Astrocyte (in vitro differentiated cells and primary cell): ENCODE data around the gene CYB5R2. TPM values are rescaled to one million over a fixed set of nuclear protein-coding genes. Genes with fewer than 3 reads are reported as not detected.

Experiments used
- DNase-seq: peaks from one replicate; pipeline ENCODE4 v3.0.0-alpha.2; 2010; ENCODE audit warnings: low read depth
- FAIRE-seq: peaks from 2 replicates; lab custom pipeline; 2011; peaks lifted over from hg19 to GRCh38; lab: Jason Lieb, UNC
- H2AFZ ChIP-seq: 2 replicates; pipeline ENCODE4 v1.6.0; 2012; ENCODE audit warnings: low read depth, low read length, inconsistent platforms
- H3K27ac ChIP-seq: 2 replicates; pipeline ENCODE4 v1.5.1; 2011; ENCODE audit warnings: low read depth, low read length, inconsistent platforms
- H3K27me3 ChIP-seq: 2 replicates; pipeline ENCODE4 v1.6.0; 2011; ENCODE audit warnings: low read length, inconsistent platforms; ENCODE audit not compliant: insufficient read depth
- H3K36me3 ChIP-seq: 2 replicates; pipeline ENCODE4 v1.5.1; 2011; ENCODE audit warnings: low read length, inconsistent platforms; ENCODE audit not compliant: insufficient read depth
- H3K4me1 ChIP-seq: 2 replicates; pipeline ENCODE4 v1.5.1; 2011; ENCODE audit warnings: low read length, inconsistent platforms; ENCODE audit not compliant: insufficient read depth
- H3K4me2 ChIP-seq: 2 replicates; pipeline ENCODE4 v1.6.0; 2012; ENCODE audit warnings: low read length, inconsistent platforms
- H3K4me3 ChIP-seq: 2 replicates; pipeline ENCODE4 v1.5.1; 2011; ENCODE audit warnings: low read depth, mild to moderate bottlenecking, low read length, inconsistent platforms; ENCODE audit not compliant: insufficient read depth
- H3K79me2 ChIP-seq: 2 replicates; pipeline ENCODE4 v1.6.0; 2012; ENCODE audit warnings: mild to moderate bottlenecking, low read length, inconsistent platforms; ENCODE audit not compliant: insufficient read depth
- H3K9ac ChIP-seq: 2 replicates; pipeline ENCODE4 v1.6.0; 2012; ENCODE audit warnings: mild to moderate bottlenecking, low read length, inconsistent platforms
- H3K9me3 ChIP-seq: 2 replicates; pipeline ENCODE4 v1.5.1; 2012; ENCODE audit warnings: low read depth, mild to moderate bottlenecking, low read length, inconsistent platforms; ENCODE audit not compliant: insufficient read depth
- H4K20me1 ChIP-seq: 2 replicates; pipeline ENCODE4 v1.6.0; 2012; ENCODE audit warnings: low read length, inconsistent platforms; ENCODE audit not compliant: insufficient read depth
- H3K27ac Mint-ChIP-seq: one replicate; pipeline ENCODE4 v1.8.0; 2021; ENCODE audit warnings: mild to moderate bottlenecking, mixed read lengths; ENCODE audit not compliant: unreplicated experiment
- H3K27me3 Mint-ChIP-seq: one replicate; pipeline ENCODE4 v1.8.0; 2021; ENCODE audit warnings: low read depth, mixed read lengths; ENCODE audit not compliant: unreplicated experiment
- H3K36me3 Mint-ChIP-seq: one replicate; pipeline ENCODE4 v1.8.0; 2021; ENCODE audit warnings: low read depth, mixed read lengths; ENCODE audit not compliant: unreplicated experiment
- H3K4me1 Mint-ChIP-seq: one replicate; pipeline ENCODE4 v1.8.0; 2021; ENCODE audit warnings: low read depth, mixed read lengths; ENCODE audit not compliant: unreplicated experiment
- H3K4me3 Mint-ChIP-seq: one replicate; pipeline ENCODE4 v1.8.0; 2021; ENCODE audit warnings: mild to moderate bottlenecking, moderate library complexity, mixed read lengths; ENCODE audit not compliant: unreplicated experiment
- H3K9me3 Mint-ChIP-seq: one replicate; pipeline ENCODE4 v1.8.0; 2021; ENCODE audit warnings: mild to moderate bottlenecking, mixed read lengths; ENCODE audit not compliant: unreplicated experiment
- EZH2 ChIP-seq: IDR thresholded peaks from 2 replicates; pipeline ENCODE4 v1.6.1; 2012; ENCODE audit warnings: mild to moderate bottlenecking, low read length, inconsistent platforms; ENCODE audit not compliant: insufficient read depth
- total RNA-seq: library from RNA; stranded (reverse); gene quantifications from 2 replicates; pipeline ENCODE4 v1.2.1, GENCODE V29; 2021
- TF ChIP-seq, protein P1 (sequence below): IDR thresholded peaks from 2 replicates; pipeline ENCODE4 v1.5.1; 2011; ENCODE audit warnings: low read depth, mild to moderate bottlenecking, inconsistent platforms, low read length, moderate library complexity; ENCODE audit not compliant: insufficient read depth

Gene CYB5R2
- total RNA-seq, 1 donor from 2014 or later, result 11.9 TPM

DNA sequence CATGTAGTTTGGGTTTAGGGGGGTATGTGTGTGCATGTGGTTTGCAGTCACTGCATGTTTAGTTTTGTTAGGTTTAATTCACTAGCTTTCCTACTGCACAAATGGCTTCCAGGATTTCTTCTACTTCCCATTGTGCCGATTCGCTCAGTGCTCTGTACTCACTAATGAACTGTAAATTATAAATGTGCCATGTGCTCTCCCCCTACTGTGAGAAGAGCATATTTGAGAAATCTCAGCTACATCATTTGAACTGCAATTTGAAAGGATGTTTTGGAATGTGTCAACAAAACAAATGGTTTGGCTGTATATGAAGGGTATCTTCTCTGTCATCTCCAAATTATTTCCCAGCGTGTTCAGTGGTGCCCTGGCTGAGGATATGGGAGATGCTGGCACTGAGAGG lies 28.1 kb downstream of the CYB5R2 start:
- no peaks in the 10 kb centered on the region for H4K20me1 ChIP-seq
- Mint-ChIP-seq H3K4me1 (peaks cover 3% of the 10 kb centered on the region), H3K27me3 (peaks cover 22% of the 10 kb centered on the region)

DNA sequence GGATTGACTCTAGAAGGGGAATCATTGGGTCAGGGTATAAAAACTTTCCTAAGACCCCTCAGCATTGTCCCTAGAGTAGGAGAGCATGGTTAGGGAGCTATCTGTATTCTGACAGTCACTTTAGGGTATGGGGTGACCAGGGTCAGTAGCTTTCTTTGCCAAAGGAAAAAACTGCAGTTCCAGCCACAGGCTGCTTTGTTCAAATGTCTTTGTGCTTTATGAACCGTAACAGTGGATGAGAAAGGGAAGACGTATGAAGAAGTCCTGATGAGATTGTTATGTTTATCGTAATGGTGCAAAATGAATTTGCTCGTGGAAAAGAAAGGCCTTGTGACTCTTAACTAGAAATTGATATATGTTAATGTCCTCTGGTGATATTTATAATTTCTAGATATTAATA lies 30.0 kb downstream of the CYB5R2 start:
- Histone ChIP-seq H3K4me3 (no peak overlapping the region), H3K79me2 (no peaks in the 10 kb centered on the region), H3K36me3 (no peaks in the 10 kb centered on the region)

More for the DNA sequence above, 28.1 kb downstream of the CYB5R2 start:
- no peak for TF ChIP-seq EZH2
- TF ChIP-seq, protein P1, sequence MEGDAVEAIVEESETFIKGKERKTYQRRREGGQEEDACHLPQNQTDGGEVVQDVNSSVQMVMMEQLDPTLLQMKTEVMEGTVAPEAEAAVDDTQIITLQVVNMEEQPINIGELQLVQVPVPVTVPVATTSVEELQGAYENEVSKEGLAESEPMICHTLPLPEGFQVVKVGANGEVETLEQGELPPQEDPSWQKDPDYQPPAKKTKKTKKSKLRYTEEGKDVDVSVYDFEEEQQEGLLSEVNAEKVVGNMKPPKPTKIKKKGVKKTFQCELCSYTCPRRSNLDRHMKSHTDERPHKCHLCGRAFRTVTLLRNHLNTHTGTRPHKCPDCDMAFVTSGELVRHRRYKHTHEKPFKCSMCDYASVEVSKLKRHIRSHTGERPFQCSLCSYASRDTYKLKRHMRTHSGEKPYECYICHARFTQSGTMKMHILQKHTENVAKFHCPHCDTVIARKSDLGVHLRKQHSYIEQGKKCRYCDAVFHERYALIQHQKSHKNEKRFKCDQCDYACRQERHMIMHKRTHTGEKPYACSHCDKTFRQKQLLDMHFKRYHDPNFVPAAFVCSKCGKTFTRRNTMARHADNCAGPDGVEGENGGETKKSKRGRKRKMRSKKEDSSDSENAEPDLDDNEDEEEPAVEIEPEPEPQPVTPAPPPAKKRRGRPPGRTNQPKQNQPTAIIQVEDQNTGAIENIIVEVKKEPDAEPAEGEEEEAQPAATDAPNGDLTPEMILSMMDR, result no peak
- no peak overlapping the region for H3K9ac ChIP-seq
- H3K27me3 ChIP-seq, result no peaks in the 10 kb centered on the region
- no peak overlapping the region for H2AFZ ChIP-seq
- peaks cover 3% of the 10 kb centered on the region for H3K9me3 Mint-ChIP-seq
- FAIRE-seq (no peak), DNase-seq (no peak)
- H3K4me1 ChIP-seq, result no peaks in the 10 kb centered on the region
- no peak overlapping the region for H3K27ac Mint-ChIP-seq
- no peak overlapping the region for H3K4me3 Mint-ChIP-seq
- H3K36me3 Mint-ChIP-seq, result no peaks in the 10 kb centered on the region
- H3K27ac ChIP-seq, result no peak overlapping the region
- no peak overlapping the region for H3K4me2 ChIP-seq
- no peak overlapping the region for H3K4me3 ChIP-seq
- no peaks in the 10 kb centered on the region for H3K79me2 ChIP-seq
- H3K36me3 ChIP-seq, result no peaks in the 10 kb centered on the region
- H3K9me3 ChIP-seq, result no peaks in the 10 kb centered on the region

DNA sequence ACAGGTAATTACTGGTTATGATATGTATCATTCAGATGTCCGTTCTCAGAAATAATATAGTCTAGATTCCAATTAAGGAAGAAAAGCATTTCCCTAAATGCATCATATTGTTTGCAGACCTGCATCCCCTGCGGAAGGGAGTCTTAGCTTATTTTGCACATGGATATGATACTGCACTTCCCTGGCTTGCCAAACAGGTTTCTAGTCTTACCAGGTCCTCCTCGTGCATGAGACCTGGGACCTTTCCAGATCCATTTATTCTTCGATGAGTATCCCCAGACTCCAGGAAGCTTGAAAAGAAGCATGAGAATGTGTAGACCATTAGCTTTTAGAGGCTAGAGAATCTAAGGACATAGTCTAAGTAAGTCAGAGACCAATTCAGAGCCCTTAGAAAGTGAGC lies 30.6 kb downstream of the CYB5R2 start:
- Mint-ChIP-seq H3K4me3 (no peak overlapping the region), H3K9me3 (peaks cover 3% of the 10 kb centered on the region), H3K27me3 (peaks cover 24% of the 10 kb centered on the region), H3K36me3 (no peaks in the 10 kb centered on the region), H3K27ac (no peak overlapping the region), H3K4me1 (peaks cover 3% of the 10 kb centered on the region)
- H3K36me3 ChIP-seq, result no peaks in the 10 kb centered on the region
- no peaks in the 10 kb centered on the region for H3K9me3 ChIP-seq
- no peaks in the 10 kb centered on the region for H3K27me3 ChIP-seq
- H3K79me2 ChIP-seq, result no peaks in the 10 kb centered on the region
- FAIRE-seq (no peak), DNase-seq (no peak)
- H2AFZ ChIP-seq, result no peak overlapping the region
- H3K27ac ChIP-seq, result no peak overlapping the region
- no peak overlapping the region for H3K9ac ChIP-seq
- peaks cover 2% of the 10 kb centered on the region for H3K4me1 ChIP-seq
- H3K4me3 ChIP-seq, result no peak overlapping the region
- TF ChIP-seq, protein P1, result no peak
- TF ChIP-seq EZH2, result no peak
- H3K4me2 ChIP-seq, result no peak overlapping the region
- no peaks in the 10 kb centered on the region for H4K20me1 ChIP-seq

More for the DNA sequence above, 30.0 kb downstream of the CYB5R2 start:
- no peak overlapping the region for H3K27ac Mint-ChIP-seq
- TF ChIP-seq, protein P1, result no peak
- TF ChIP-seq EZH2, result no peak
- peaks cover 26% of the 10 kb centered on the region for H3K27me3 Mint-ChIP-seq
- H3K4me1 Mint-ChIP-seq, result peaks cover 3% of the 10 kb centered on the region
- no peak overlapping the region for H3K4me2 ChIP-seq
- H3K4me1 ChIP-seq, result no peaks in the 10 kb centered on the region
- DNase-seq (no peak), FAIRE-seq (no peak)
- H3K27ac ChIP-seq, result no peak overlapping the region
- no peak overlapping the region for H3K4me3 Mint-ChIP-seq
- no peaks in the 10 kb centered on the region for H3K9me3 ChIP-seq
- H3K9me3 Mint-ChIP-seq, result peaks cover 3% of the 10 kb centered on the region
- H3K27me3 ChIP-seq, result no peaks in the 10 kb centered on the region
- no peaks in the 10 kb centered on the region for H4K20me1 ChIP-seq
- no peak overlapping the region for H3K9ac ChIP-seq
- H3K36me3 Mint-ChIP-seq, result no peaks in the 10 kb centered on the region
- H2AFZ ChIP-seq, result no peak overlapping the region
